Measurements from ENCODE around the gene CYP4F8.
"Not testable (repeated sequence)": the region's sequence is repeated elsewhere in the genome, so short reads cannot be mapped to it uniquely, and the experiment has no call there.

The CYP4F8 gene

GRCh38 chr19:15614507-15615379, at the start of gene CYP4F8:
TSS of gene CYP4F8 (plus strand) at chr19:15615218. CDS start at chr19:15615617, 399 bp downstream.
- DNase-seq = no peak

GRCh38 chr19:15570420-15570819, 44.6 kb upstream of the CYP4F8 start:
- no peak for DNase-seq

GRCh38 chr19:15575406-15575805, 39.6 kb upstream of the CYP4F8 start:
- DNase-seq = no peak

- DNase-seq = no peak
Measured at GRCh38 chr19:15576526-15577156, 38.4 kb upstream of the CYP4F8 start.

- no peak for DNase-seq
Measured at GRCh38 chr19:15577184-15577771, 37.7 kb upstream of the CYP4F8 start.

GRCh38 chr19:15583346-15583745, 31.7 kb upstream of the CYP4F8 start:
- no peak for DNase-seq

GRCh38 chr19:15584095-15584494, 30.9 kb upstream of the CYP4F8 start:
- DNase-seq = no peak

- no peak for DNase-seq
Measured at GRCh38 chr19:15584541-15585115, 30.4 kb upstream of the CYP4F8 start.

- no peak for DNase-seq
Measured at GRCh38 chr19:15587663-15588062, 27.4 kb upstream of the CYP4F8 start.

GRCh38 chr19:15588265-15588664, 26.8 kb upstream of the CYP4F8 start:
- no peak for DNase-seq

- DNase-seq = no peak
Measured at GRCh38 chr19:15589760-15590451, 25.1 kb upstream of the CYP4F8 start.

- DNase-seq = no peak
Measured at GRCh38 chr19:15591796-15592195, 23.2 kb upstream of the CYP4F8 start.

- not testable (repeated sequence) for DNase-seq
Measured at GRCh38 chr19:15592506-15592905, 22.5 kb upstream of the CYP4F8 start.

- not testable (repeated sequence) for DNase-seq
Measured at GRCh38 chr19:15593766-15594165, 21.3 kb upstream of the CYP4F8 start.

GRCh38 chr19:15595069-15595468, 19.9 kb upstream of the CYP4F8 start:
- DNase-seq = no peak

- not testable (repeated sequence) for DNase-seq
Measured at GRCh38 chr19:15607978-15608925, 6.8 kb upstream of the CYP4F8 start.

- no peak for DNase-seq
Measured at GRCh38 chr19:15609261-15609660, 5.8 kb upstream of the CYP4F8 start.

GRCh38 chr19:15612342-15612741, 2.7 kb upstream of the CYP4F8 start:
- no peak for DNase-seq

- no peak for DNase-seq
Measured at GRCh38 chr19:15613338-15613737, 1.7 kb upstream of the CYP4F8 start.

GRCh38 chr19:15615526-15615925, 508 bp downstream of the CYP4F8 start:
- DNase-seq = no peak

- DNase-seq = no peak
Measured at GRCh38 chr19:15616183-15616582, 1.2 kb downstream of the CYP4F8 start.
